ENCODE results near the gene NDUFAB1. TPM values are rescaled to one million over a fixed set of nuclear protein-coding genes. Genes with fewer than 3 reads are reported as not detected.

Gene NDUFAB1
- total RNA-seq, 1 experiment from 2014 or later, result 189 TPM

- Mint-ChIP-seq H3K36me3 (peaks cover 61% of the 10 kb centered on the region), H3K4me3 (no peak overlapping the region), H3K4me1 (no peaks in the 10 kb centered on the region), H3K27ac (no peak overlapping the region), H3K27me3 (ENCODE audit: low read depth) (no peaks in the 10 kb centered on the region), H3K9me3 (no peaks in the 10 kb centered on the region)
- no peak for DNase-seq (ENCODE audit: low spot score)
- no peak for ATAC-seq
- CTCF ChIA-PET, result no interaction called here
- TF ChIP-seq GABPB1 (CRISPR knock-in tag; IDR thresholded peaks at IDR 0.05), result no peak
- TF ChIP-seq ZBTB21 (CRISPR knock-in tag; IDR thresholded peaks at IDR 0.05; ENCODE audit: borderline replicate concordance), result no peak
- no peak for TF ChIP-seq E2F1 (CRISPR knock-in tag; IDR thresholded peaks at IDR 0.05)
- TF ChIP-seq JAZF1 (CRISPR knock-in tag; IDR thresholded peaks at IDR 0.05), result no peak
- TF ChIP-seq HMGA2 (CRISPR knock-in tag; IDR thresholded peaks at IDR 0.05), result no peak
- TF ChIP-seq ZNF219 (CRISPR knock-in tag; IDR thresholded peaks at IDR 0.05; ENCODE audit: borderline replicate concordance), result no peak
- TF ChIP-seq EMX1 (CRISPR knock-in tag; IDR thresholded peaks at IDR 0.05), result no peak
- no peak for TF ChIP-seq MXD4 (CRISPR knock-in tag; IDR thresholded peaks at IDR 0.05; ENCODE audit: borderline replicate concordance)
- TF ChIP-seq, protein P1, sequence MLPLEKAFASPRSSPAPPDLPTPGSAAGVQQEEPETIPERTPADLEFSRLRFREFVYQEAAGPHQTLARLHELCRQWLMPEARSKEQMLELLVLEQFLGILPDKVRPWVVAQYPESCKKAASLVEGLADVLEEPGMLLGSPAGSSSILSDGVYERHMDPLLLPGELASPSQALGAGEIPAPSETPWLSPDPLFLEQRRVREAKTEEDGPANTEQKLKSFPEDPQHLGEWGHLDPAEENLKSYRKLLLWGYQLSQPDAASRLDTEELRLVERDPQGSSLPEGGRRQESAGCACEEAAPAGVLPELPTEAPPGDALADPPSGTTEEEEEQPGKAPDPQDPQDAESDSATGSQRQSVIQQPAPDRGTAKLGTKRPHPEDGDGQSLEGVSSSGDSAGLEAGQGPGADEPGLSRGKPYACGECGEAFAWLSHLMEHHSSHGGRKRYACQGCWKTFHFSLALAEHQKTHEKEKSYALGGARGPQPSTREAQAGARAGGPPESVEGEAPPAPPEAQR (CRISPR knock-in tag; IDR thresholded peaks at IDR 0.05), result no peak
- no peak for TF ChIP-seq NR1H2 (CRISPR knock-in tag; IDR thresholded peaks at IDR 0.05)
- no peak for TF ChIP-seq ELF4 (CRISPR knock-in tag; IDR thresholded peaks at IDR 0.05; ENCODE audit: low read depth)
- TF ChIP-seq, protein P2, sequence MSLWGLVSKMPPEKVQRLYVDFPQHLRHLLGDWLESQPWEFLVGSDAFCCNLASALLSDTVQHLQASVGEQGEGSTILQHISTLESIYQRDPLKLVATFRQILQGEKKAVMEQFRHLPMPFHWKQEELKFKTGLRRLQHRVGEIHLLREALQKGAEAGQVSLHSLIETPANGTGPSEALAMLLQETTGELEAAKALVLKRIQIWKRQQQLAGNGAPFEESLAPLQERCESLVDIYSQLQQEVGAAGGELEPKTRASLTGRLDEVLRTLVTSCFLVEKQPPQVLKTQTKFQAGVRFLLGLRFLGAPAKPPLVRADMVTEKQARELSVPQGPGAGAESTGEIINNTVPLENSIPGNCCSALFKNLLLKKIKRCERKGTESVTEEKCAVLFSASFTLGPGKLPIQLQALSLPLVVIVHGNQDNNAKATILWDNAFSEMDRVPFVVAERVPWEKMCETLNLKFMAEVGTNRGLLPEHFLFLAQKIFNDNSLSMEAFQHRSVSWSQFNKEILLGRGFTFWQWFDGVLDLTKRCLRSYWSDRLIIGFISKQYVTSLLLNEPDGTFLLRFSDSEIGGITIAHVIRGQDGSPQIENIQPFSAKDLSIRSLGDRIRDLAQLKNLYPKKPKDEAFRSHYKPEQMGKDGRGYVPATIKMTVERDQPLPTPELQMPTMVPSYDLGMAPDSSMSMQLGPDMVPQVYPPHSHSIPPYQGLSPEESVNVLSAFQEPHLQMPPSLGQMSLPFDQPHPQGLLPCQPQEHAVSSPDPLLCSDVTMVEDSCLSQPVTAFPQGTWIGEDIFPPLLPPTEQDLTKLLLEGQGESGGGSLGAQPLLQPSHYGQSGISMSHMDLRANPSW (CRISPR knock-in tag; conservative IDR thresholded peaks at IDR 0.05; ENCODE audit: low read depth), result no peak
- TF ChIP-seq RELA (CRISPR knock-in tag; IDR thresholded peaks at IDR 0.05; ENCODE audit: borderline replicate concordance), result no peak
- TF ChIP-seq ATF1 (CRISPR knock-in tag; IDR thresholded peaks at IDR 0.05), result no peak
- TF ChIP-seq ESRRA (CRISPR knock-in tag; IDR thresholded peaks at IDR 0.05; ENCODE audit: borderline replicate concordance), result no peak
- no peak for TF ChIP-seq TCF7 (CRISPR knock-in tag; IDR thresholded peaks at IDR 0.05; ENCODE audit: low read depth)
- TF ChIP-seq, protein P3, sequence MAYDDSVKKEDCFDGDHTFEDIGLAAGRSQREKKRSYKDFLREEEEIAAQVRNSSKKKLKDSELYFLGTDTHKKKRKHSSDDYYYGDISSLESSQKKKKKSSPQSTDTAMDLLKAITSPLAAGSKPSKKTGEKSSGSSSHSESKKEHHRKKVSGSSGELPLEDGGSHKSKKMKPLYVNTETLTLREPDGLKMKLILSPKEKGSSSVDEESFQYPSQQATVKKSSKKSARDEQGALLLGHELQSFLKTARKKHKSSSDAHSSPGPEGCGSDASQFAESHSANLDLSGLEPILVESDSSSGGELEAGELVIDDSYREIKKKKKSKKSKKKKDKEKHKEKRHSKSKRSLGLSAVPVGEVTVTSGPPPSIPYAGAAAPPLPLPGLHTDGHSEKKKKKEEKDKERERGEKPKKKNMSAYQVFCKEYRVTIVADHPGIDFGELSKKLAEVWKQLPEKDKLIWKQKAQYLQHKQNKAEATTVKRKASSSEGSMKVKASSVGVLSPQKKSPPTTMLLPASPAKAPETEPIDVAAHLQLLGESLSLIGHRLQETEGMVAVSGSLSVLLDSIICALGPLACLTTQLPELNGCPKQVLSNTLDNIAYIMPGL (CRISPR knock-in tag; IDR thresholded peaks at IDR 0.05), result no peak
- POLR2A ChIA-PET, result no interaction called here
Measured at GRCh38 chr16:23570992-23571632, 25.0 kb downstream of the NDUFAB1 start.

DNA sequence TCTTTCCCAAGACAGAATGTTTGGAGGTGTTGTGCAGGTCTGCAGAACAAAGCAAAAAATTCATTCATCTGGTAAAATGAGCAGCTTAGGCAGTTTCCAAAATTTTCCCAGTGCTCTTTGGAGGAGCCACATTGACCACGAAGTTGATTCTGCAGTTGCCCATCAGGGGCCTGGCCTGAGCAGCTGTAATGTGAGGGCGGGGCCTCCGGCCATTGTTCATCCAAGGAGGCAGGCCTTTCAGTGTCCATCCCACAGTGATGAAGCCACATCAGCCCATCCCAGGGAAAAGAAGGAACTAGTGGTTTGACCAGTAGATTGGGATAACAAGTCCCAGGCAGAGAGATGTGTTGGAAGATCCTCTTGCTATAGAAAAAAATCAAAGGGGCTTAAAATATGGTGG is 28.5 kb downstream of the NDUFAB1 start:
- no peaks in the 10 kb centered on the region for H3K9me3 Mint-ChIP-seq
- no peak for ATAC-seq
- H3K27ac Mint-ChIP-seq, result no peak overlapping the region
- no peak overlapping the region for H3K4me3 Mint-ChIP-seq
- no peak for DNase-seq (ENCODE audit: low spot score)
- no peaks in the 10 kb centered on the region for H3K4me1 Mint-ChIP-seq
- POLR2A ChIA-PET, result no interaction called here
- no peaks in the 10 kb centered on the region for H3K27me3 Mint-ChIP-seq (ENCODE audit: low read depth)
- CTCF ChIA-PET, result interaction anchor here (2.5 kb wide), 1 partner anchor 10 kb away, joined by 6 read pairs; the partner anchor contains the start of genes EARS2 and UBFD1
- H3K36me3 Mint-ChIP-seq, result peaks cover 78% of the 10 kb centered on the region
- TF ChIP-seq NR2C2 (CRISPR knock-in tag; IDR thresholded peaks at IDR 0.05), result no peak
- no peak for TF ChIP-seq ARID4B (CRISPR knock-in tag; IDR thresholded peaks at IDR 0.05; ENCODE audit: borderline replicate concordance)
- TF ChIP-seq CBFB (CRISPR knock-in tag; IDR thresholded peaks at IDR 0.05; ENCODE audit: low read depth), result no peak
- TF ChIP-seq ZNF138 (CRISPR knock-in tag; conservative IDR thresholded peaks at IDR 0.05), result no peak
- TF ChIP-seq GRHL2 (CRISPR knock-in tag; IDR thresholded peaks at IDR 0.05; ENCODE audit: insufficient replicate concordance, severe bottlenecking), result no peak
- TF ChIP-seq NR1H2 (CRISPR knock-in tag; IDR thresholded peaks at IDR 0.05), result no peak
- TF ChIP-seq, protein P4, sequence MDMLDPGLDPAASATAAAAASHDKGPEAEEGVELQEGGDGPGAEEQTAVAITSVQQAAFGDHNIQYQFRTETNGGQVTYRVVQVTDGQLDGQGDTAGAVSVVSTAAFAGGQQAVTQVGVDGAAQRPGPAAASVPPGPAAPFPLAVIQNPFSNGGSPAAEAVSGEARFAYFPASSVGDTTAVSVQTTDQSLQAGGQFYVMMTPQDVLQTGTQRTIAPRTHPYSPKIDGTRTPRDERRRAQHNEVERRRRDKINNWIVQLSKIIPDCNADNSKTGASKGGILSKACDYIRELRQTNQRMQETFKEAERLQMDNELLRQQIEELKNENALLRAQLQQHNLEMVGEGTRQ (CRISPR knock-in tag; IDR thresholded peaks at IDR 0.05), result no peak
- no peak for TF ChIP-seq IRF2 (CRISPR knock-in tag; IDR thresholded peaks at IDR 0.05; ENCODE audit: borderline replicate concordance, low read depth)

All from WTC11 (cell line).